ENCODE results near the gene LRPAP1.

- TF ChIP-seq CTCF (IDR thresholded peaks at IDR 0.05 in 8 of 11, conservative IDR thresholded peaks at IDR 0.05 in 3 of 11): no peak
- no peak for TF ChIP-seq POLR2A (IDR thresholded peaks at IDR 0.05)
These were observed 48.7 kb downstream of the LRPAP1 start for GRCh38 chr4:3483471-3483921.

Measured in spleen (tissue), 7 donors.